ENCODE results near the gene EPB41. TPM values are rescaled to one million over a fixed set of nuclear protein-coding genes. Genes with fewer than 3 reads are reported as not detected.

Gene EPB41
- total and polyA plus RNA-seq, 2 experiments from 2014 or later, result 26.8 to 112 TPM

DNA sequence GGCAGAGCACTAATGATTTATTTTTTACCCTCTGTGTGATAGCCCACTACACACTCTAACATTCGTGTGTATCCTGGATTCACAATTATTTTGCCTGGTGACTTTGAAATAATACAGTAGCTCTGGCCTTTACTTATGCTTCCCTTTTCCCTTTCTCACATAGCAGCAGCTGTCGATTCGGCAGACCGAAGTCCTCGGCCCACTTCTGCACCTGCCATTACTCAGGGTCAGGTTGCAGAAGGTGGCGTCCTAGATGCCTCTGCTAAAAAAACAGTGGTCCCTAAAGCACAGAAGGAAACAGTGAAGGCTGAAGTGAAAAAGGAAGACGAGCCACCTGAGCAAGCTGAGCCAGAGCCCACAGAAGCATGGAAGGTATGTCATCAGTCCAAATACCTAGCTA lies 138.6 kb downstream of the EPB41 start:
- Histone ChIP-seq H3K9me2 (ENCODE audit: insufficient read depth) (no peaks in the 10 kb centered on the region), H3K4me2 (no peak overlapping the region), H3K4me3 (no peak overlapping the region), H3F3A (replicated peaks; ENCODE audit: low read depth) (no peaks in the 10 kb centered on the region), H3K79me2 (replicated peaks; ENCODE audit: insufficient read depth) (no peaks in the 10 kb centered on the region), H3K27me3 (ENCODE audit: insufficient read depth) (no peaks in the 10 kb centered on the region), H4K20me1 (replicated peaks; ENCODE audit: insufficient read depth) (no peaks in the 10 kb centered on the region), H3K27ac (ENCODE audit: low read depth) (no peak overlapping the region), H3K36me3 (ENCODE audit: insufficient read depth) (no peaks in the 10 kb centered on the region), H3K4me1 (ENCODE audit: insufficient read depth) (no peaks in the 10 kb centered on the region), H2AFZ (no peak overlapping the region)
- H3K9me3 Mint-ChIP-seq, result no peaks in the 10 kb centered on the region
- DNase-seq (ENCODE audit: low spot score), result no peak
- no peak overlapping the region for H3K4me3 Mint-ChIP-seq
- no peak overlapping the region for H3K27ac Mint-ChIP-seq
- no peaks in the 10 kb centered on the region for H3K27me3 Mint-ChIP-seq (ENCODE audit: insufficient read depth, low read depth, poor library complexity)
- TF ChIP-seq EZH2 (IDR thresholded peaks at IDR 0.05; ENCODE audit: low read depth, unreplicated experiment), result no peak
- TF ChIP-seq EZH2phosphoT487 (IDR thresholded peaks at IDR 0.05; ENCODE audit: unreplicated experiment), result no peak
- TF ChIP-seq, protein P1, sequence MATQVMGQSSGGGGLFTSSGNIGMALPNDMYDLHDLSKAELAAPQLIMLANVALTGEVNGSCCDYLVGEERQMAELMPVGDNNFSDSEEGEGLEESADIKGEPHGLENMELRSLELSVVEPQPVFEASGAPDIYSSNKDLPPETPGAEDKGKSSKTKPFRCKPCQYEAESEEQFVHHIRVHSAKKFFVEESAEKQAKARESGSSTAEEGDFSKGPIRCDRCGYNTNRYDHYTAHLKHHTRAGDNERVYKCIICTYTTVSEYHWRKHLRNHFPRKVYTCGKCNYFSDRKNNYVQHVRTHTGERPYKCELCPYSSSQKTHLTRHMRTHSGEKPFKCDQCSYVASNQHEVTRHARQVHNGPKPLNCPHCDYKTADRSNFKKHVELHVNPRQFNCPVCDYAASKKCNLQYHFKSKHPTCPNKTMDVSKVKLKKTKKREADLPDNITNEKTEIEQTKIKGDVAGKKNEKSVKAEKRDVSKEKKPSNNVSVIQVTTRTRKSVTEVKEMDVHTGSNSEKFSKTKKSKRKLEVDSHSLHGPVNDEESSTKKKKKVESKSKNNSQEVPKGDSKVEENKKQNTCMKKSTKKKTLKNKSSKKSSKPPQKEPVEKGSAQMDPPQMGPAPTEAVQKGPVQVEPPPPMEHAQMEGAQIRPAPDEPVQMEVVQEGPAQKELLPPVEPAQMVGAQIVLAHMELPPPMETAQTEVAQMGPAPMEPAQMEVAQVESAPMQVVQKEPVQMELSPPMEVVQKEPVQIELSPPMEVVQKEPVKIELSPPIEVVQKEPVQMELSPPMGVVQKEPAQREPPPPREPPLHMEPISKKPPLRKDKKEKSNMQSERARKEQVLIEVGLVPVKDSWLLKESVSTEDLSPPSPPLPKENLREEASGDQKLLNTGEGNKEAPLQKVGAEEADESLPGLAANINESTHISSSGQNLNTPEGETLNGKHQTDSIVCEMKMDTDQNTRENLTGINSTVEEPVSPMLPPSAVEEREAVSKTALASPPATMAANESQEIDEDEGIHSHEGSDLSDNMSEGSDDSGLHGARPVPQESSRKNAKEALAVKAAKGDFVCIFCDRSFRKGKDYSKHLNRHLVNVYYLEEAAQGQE (IDR thresholded peaks at IDR 0.05; ENCODE audit: unreplicated experiment), result no peak
- TF ChIP-seq, protein P2, sequence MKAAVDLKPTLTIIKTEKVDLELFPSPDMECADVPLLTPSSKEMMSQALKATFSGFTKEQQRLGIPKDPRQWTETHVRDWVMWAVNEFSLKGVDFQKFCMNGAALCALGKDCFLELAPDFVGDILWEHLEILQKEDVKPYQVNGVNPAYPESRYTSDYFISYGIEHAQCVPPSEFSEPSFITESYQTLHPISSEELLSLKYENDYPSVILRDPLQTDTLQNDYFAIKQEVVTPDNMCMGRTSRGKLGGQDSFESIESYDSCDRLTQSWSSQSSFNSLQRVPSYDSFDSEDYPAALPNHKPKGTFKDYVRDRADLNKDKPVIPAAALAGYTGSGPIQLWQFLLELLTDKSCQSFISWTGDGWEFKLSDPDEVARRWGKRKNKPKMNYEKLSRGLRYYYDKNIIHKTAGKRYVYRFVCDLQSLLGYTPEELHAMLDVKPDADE (IDR thresholded peaks at IDR 0.05), result no peak
- no peak for TF ChIP-seq STAT1 (IDR thresholded peaks at IDR 0.05; ENCODE audit: unreplicated experiment)
- TF ChIP-seq, protein P3, sequence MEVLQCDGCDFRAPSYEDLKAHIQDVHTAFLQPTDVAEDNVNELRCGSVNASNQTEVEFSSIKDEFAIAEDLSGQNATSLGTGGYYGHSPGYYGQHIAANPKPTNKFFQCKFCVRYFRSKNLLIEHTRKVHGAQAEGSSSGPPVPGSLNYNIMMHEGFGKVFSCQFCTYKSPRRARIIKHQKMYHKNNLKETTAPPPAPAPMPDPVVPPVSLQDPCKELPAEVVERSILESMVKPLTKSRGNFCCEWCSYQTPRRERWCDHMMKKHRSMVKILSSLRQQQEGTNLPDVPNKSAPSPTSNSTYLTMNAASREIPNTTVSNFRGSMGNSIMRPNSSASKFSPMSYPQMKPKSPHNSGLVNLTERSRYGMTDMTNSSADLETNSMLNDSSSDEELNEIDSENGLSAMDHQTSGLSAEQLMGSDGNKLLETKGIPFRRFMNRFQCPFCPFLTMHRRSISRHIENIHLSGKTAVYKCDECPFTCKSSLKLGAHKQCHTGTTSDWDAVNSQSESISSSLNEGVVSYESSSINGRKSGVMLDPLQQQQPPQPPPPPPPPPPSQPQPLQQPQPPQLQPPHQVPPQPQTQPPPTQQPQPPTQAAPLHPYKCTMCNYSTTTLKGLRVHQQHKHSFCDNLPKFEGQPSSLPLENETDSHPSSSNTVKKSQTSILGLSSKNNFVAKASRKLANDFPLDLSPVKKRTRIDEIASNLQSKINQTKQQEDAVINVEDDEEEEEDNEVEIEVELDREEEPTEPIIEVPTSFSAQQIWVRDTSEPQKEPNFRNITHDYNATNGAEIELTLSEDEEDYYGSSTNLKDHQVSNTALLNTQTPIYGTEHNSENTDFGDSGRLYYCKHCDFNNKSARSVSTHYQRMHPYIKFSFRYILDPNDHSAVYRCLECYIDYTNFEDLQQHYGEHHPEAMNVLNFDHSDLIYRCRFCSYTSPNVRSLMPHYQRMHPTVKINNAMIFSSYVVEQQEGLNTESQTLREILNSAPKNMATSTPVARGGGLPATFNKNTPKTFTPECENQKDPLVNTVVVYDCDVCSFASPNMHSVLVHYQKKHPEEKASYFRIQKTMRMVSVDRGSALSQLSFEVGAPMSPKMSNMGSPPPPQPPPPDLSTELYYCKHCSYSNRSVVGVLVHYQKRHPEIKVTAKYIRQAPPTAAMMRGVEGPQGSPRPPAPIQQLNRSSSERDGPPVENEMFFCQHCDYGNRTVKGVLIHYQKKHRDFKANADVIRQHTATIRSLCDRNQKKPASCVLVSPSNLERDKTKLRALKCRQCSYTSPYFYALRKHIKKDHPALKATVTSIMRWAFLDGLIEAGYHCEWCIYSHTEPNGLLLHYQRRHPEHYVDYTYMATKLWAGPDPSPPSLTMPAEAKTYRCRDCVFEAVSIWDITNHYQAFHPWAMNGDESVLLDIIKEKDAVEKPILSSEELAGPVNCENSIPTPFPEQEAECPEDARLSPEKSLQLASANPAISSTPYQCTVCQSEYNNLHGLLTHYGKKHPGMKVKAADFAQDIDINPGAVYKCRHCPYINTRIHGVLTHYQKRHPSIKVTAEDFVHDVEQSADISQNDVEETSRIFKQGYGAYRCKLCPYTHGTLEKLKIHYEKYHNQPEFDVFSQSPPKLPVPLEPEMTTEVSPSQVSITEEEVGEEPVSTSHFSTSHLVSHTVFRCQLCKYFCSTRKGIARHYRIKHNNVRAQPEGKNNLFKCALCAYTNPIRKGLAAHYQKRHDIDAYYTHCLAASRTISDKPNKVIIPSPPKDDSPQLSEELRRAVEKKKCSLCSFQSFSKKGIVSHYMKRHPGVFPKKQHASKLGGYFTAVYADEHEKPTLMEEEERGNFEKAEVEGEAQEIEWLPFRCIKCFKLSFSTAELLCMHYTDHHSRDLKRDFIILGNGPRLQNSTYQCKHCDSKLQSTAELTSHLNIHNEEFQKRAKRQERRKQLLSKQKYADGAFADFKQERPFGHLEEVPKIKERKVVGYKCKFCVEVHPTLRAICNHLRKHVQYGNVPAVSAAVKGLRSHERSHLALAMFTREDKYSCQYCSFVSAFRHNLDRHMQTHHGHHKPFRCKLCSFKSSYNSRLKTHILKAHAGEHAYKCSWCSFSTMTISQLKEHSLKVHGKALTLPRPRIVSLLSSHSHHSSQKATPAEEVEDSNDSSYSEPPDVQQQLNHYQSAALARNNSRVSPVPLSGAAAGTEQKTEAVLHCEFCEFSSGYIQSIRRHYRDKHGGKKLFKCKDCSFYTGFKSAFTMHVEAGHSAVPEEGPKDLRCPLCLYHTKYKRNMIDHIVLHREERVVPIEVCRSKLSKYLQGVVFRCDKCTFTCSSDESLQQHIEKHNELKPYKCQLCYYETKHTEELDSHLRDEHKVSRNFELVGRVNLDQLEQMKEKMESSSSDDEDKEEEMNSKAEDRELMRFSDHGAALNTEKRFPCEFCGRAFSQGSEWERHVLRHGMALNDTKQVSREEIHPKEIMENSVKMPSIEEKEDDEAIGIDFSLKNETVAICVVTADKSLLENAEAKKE (CRISPR knock-in tag; IDR thresholded peaks at IDR 0.05), result no peak
- TF ChIP-seq JUNB (IDR thresholded peaks at IDR 0.05; ENCODE audit: unreplicated experiment), result no peak
- no peak for TF ChIP-seq NANOG (IDR thresholded peaks at IDR 0.05; ENCODE audit: borderline replicate concordance)
- TF ChIP-seq, protein P4, sequence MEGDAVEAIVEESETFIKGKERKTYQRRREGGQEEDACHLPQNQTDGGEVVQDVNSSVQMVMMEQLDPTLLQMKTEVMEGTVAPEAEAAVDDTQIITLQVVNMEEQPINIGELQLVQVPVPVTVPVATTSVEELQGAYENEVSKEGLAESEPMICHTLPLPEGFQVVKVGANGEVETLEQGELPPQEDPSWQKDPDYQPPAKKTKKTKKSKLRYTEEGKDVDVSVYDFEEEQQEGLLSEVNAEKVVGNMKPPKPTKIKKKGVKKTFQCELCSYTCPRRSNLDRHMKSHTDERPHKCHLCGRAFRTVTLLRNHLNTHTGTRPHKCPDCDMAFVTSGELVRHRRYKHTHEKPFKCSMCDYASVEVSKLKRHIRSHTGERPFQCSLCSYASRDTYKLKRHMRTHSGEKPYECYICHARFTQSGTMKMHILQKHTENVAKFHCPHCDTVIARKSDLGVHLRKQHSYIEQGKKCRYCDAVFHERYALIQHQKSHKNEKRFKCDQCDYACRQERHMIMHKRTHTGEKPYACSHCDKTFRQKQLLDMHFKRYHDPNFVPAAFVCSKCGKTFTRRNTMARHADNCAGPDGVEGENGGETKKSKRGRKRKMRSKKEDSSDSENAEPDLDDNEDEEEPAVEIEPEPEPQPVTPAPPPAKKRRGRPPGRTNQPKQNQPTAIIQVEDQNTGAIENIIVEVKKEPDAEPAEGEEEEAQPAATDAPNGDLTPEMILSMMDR (conservative IDR thresholded peaks at IDR 0.05; ENCODE audit: low read depth in 2 of 2), result no peak
- no peak for TF ChIP-seq ZNF331 (CRISPR knock-in tag; IDR thresholded peaks at IDR 0.05; ENCODE audit: low read depth)
- TF ChIP-seq CREB1 (CRISPR knock-in tag; IDR thresholded peaks at IDR 0.05; ENCODE audit: low read depth), result no peak
- no peak for TF ChIP-seq POLR2AphosphoS5 (IDR thresholded peaks at IDR 0.05; ENCODE audit: low read depth)
- no peak for TF ChIP-seq ZNF114 (CRISPR knock-in tag; IDR thresholded peaks at IDR 0.05)
- no peak for ATAC-seq
- H3K36me3 Mint-ChIP-seq (ENCODE audit: low read depth), result no peaks in the 10 kb centered on the region; the same call in 2 of the 3 replicates
- H3K4me1 Mint-ChIP-seq, result no peaks in the 10 kb centered on the region
